Gastroesophageal sphincter (tissue), 4 donors: ENCODE data around the gene RNASEH2A. TPM values are rescaled to one million over a fixed set of nuclear protein-coding genes. Genes with fewer than 3 reads are reported as not detected.

ENCODE experiments used
- ATAC-seq: fragments of 150-250 bp; one replicate; pipeline ENCODE4 v1.9.1; 2016; ENCODE audit warnings: mild to moderate bottlenecking, moderate library complexity
- H3K27ac ChIP-seq, 4 donors: fragments of 200-600 bp; sonication (generic) in 3 of 4; 1 replicate in 3 of 4; 2 replicates in 1 of 4; pipeline ENCODE4 v1.5.1; 2016 to 2019
- H3K27me3 ChIP-seq: fragments of 200-600 bp; sonication (generic); one replicate; pipeline ENCODE4 v1.5.1; 2019
- H3K36me3 ChIP-seq, 2 donors: fragments of 200-600 bp; sonication (generic); one replicate each; pipeline ENCODE4 v1.5.1; 2019; ENCODE audit warnings: control low read depth in 1 of 2
- H3K4me1 ChIP-seq, 3 donors: fragments of 200-600 bp; sonication (generic); 1 replicate in 2 of 3; 2 replicates in 1 of 3; pipeline ENCODE4 v1.5.1; 2016 to 2019; ENCODE audit warnings: control low read depth in 2 of 3
- H3K4me3 ChIP-seq, 2 donors: fragments of 200-600 bp; sonication (generic); one replicate each; pipeline ENCODE4 v1.5.1; 2019; ENCODE audit warnings: mild to moderate bottlenecking in 1 of 2, moderate library complexity in 1 of 2
- H3K9me3 ChIP-seq, 3 donors: fragments of 200-600 bp; sonication (generic); one replicate each; pipeline ENCODE4 v1.5.1; 2017 to 2019; ENCODE audit warnings: control low read depth in 2 of 3
- CTCF ChIP-seq, 4 experiments: fragments of 200-600 bp in 2 of 4; fragments of 450-650 bp in 2 of 4; sonication (generic) in 1 of 4; IDR thresholded peaks; one replicate each; pipeline ENCODE4 v1.5.1; 2017 to 2019; ENCODE audit warnings: antibody characterized with exemption in 4 of 4, mild to moderate bottlenecking in 2 of 4, moderate library complexity in 2 of 4
- EP300 ChIP-seq: sonication (generic); formaldehyde crosslinking; IDR thresholded peaks from one replicate; pipeline ENCODE4 v1.6.1; 2017; ENCODE audit warnings: antibody characterized with exemption, mild to moderate bottlenecking
- POLR2A ChIP-seq, 2 donors: fragments of 450-650 bp; IDR thresholded peaks; one replicate each; pipeline ENCODE4 v1.6.1; 2017; ENCODE audit warnings: antibody characterized with exemption in 2 of 2, mild to moderate bottlenecking in 2 of 2, moderate library complexity in 1 of 2
- POLR2AphosphoS5 ChIP-seq: sonication (generic); formaldehyde crosslinking; IDR thresholded peaks from one replicate; pipeline ENCODE4 v1.6.1; 2017; ENCODE audit warnings: antibody characterized with exemption
- WGBS, 2 donors: methylation state at CpG; one replicate each; pipeline ENCODE4 v1.1.5; 2018; ENCODE audit warnings: low coverage in 1 of 2; 5-methylcytosine and 5-hydroxymethylcytosine counted together
- total RNA-seq, 4 donors: library from RNA; depleted of rRNA; stranded (reverse); fragments of >200 nt; gene quantifications; one replicate each; pipeline ENCODE4 v1.1.0, GENCODE V29; 2016

RNASEH2A gene
- total RNA-seq, 4 donors from 2014 or later = 2.0 to 9.4 (median 3.7) TPM

- Histone ChIP-seq H3K4me3 (peak overlapping the region in 1 of 2 donors; percentile 88), H3K27ac (peak overlapping the region in 2 of 4 donors; percentile 86)
These were observed 6.5 kb upstream of the RNASEH2A start for GRCh38 chr19:12799742-12800465.

GRCh38 chr19:12800466-12800770, 6.0 kb upstream of the RNASEH2A start:
- Histone ChIP-seq H3K27me3 (no peaks in the 10 kb centered on the region), H3K9me3 (no peaks in the 10 kb centered on the region), H3K4me3 (peak overlapping the region in 1 of 2 donors; percentile 88), H3K4me1 (peaks cover 0 to 50% (median 19%) of the 10 kb centered on the region in 3 donors), H3K36me3 (peaks cover 0 to 40% of the 10 kb centered on the region in 2 donors), H3K27ac (peak overlapping the region in 3 of 4 donors; percentile 86 to 89 (median 86))
- no CpG with 5 or more reads among the region's 1 CpG for WGBS, 2 donors
- TF ChIP-seq EP300 (no peak), POLR2A (IDR thresholded peaks at IDR 0.05) (no peak), CTCF (IDR thresholded peaks at IDR 0.05) (no peak), POLR2AphosphoS5 (no peak)
- ATAC-seq = no peak

More at GRCh38 chr19:12799742-12800465, 6.5 kb upstream of the RNASEH2A start:
- 75 to 91% methylated on average over 4 to 7 of the region's 18 CpGs for WGBS, 2 donors
- Histone ChIP-seq H3K27me3 (no peaks in the 10 kb centered on the region), H3K9me3 (no peaks in the 10 kb centered on the region), H3K36me3 (peaks cover 0 to 40% of the 10 kb centered on the region in 2 donors), H3K4me1 (peaks cover 0 to 55% (median 19%) of the 10 kb centered on the region in 3 donors)
- no peak for TF ChIP-seq POLR2A (IDR thresholded peaks at IDR 0.05)
- TF ChIP-seq EP300 = no peak
- no peak for TF ChIP-seq CTCF (IDR thresholded peaks at IDR 0.05)
- no peak for TF ChIP-seq POLR2AphosphoS5
- no peak for ATAC-seq

DNA sequence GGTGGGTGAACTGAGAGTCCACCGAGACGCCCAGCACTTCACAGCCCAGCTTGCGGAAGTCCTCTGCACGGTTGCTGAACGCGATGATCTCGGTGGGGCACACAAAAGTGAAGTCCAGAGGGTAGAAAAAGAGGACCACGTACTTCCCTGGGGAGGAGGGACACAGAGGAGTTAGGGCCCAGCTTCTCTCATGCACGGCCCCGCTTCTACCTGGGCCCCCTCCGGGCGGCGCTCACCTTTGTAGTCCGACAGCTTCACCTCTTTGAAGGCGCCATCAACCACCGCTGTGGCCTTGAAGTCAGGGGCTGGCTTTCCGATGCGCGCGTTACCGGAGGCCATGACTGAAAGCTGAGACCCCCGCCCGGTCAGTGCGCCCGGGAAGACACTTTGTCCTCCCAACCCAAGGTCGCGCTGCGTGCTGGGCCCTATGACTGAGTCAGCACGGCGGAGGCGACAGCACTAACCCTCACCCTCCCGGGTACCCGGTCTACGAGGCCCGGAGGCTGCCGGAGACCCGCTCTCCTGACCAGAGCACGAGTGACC, 5.4 kb upstream of the RNASEH2A start:
- H3K9me3 ChIP-seq = no peaks in the 10 kb centered on the region
- no peaks in the 10 kb centered on the region for H3K27me3 ChIP-seq
- H3K27ac ChIP-seq = peak overlapping the region; percentile 60 to 89 (median 86)
- H3K36me3 ChIP-seq = peaks cover 0 to 40% of the 10 kb centered on the region in 2 donors
- TF ChIP-seq POLR2AphosphoS5 = no peak
- TF ChIP-seq CTCF (IDR thresholded peaks at IDR 0.05) = no peak
- TF ChIP-seq EP300 = no peak
- TF ChIP-seq POLR2A (IDR thresholded peaks at IDR 0.05) = no peak
- peaks cover 0 to 47% (median 17%) of the 10 kb centered on the region in 3 donors for H3K4me1 ChIP-seq
- peak; percentile 25 for ATAC-seq
- 0% methylated on average over 3 of the region's 38 CpGs; no CpG with 5 or more reads in 1 of the 2 donors for WGBS, 2 donors
- H3K4me3 ChIP-seq = peak overlapping the region; percentile 73 to 88

GRCh38 chr19:12801466-12802266, 4.7 kb upstream of the RNASEH2A start, which contains the start of the genes PRDX2 and THSD8:
TSS of gene PRDX2 (minus strand) at chr19:12801800. CDS start at chr19:12801261, 539 bp downstream.
TSS of gene THSD8 (plus strand) at chr19:12802069. CDS start at chr19:12802072, 3 bp downstream.
- WGBS, 2 donors = 0% methylated on average over 1 to 13 of the region's 78 CpGs
- Histone ChIP-seq H3K4me1 (peaks cover 0 to 45% (median 14%) of the 10 kb centered on the region in 3 donors), H3K27me3 (no peaks in the 10 kb centered on the region), H3K36me3 (peaks cover 0 to 39% of the 10 kb centered on the region in 2 donors), H3K4me3 (peak within 1 kb of the TSS; percentile 73 to 88), H3K27ac (peak within 1 kb of the TSS; percentile 60 to 89 (median 86)), H3K9me3 (no peaks in the 10 kb centered on the region)
- peak; percentile 79 for ATAC-seq
- TF ChIP-seq POLR2AphosphoS5 = peak; percentile 79
- TF ChIP-seq POLR2A (IDR thresholded peaks at IDR 0.05) = peak; percentile 75 to 84
- TF ChIP-seq EP300 = no peak
- TF ChIP-seq CTCF (IDR thresholded peaks at IDR 0.05) = peak in 2 of 4 experiments; percentile 3 to 6
